ENCODE results near the gene SDHAF4.

SDHAF4 gene

DNA sequence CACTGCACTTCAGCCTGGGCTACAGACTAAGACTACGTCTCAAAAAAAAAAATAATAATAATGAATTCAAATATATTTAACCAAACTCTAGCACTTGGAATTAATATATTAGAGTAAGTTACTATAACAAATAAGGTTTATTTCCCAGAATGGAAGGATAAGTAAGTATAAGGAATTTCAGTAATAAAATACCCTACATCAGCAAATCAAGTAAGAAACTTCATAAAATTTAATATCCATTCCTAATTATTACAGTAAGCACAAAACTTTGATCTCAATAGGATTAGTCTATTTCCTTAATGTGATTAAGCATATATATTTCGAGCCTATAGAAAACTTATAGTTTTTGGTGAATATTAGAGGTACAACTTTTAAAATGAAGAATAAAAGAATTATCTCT, 36.7 kb upstream of the SDHAF4 start:
- H3K4me1 ChIP-seq (ENCODE audit: control insufficient read depth in 1 of 2, insufficient read depth in 1 of 2, low read depth in 1 of 2, low read length in 1 of 2), result no peaks in the 10 kb centered on the region
- no peaks in the 10 kb centered on the region for H3K27me3 ChIP-seq
- H3K36me3 ChIP-seq, result no peaks in the 10 kb centered on the region
- H3K4me3 ChIP-seq (ENCODE audit: low read depth in 1 of 2, low read length in 1 of 2), result no peak overlapping the region
- TF ChIP-seq, protein P1, sequence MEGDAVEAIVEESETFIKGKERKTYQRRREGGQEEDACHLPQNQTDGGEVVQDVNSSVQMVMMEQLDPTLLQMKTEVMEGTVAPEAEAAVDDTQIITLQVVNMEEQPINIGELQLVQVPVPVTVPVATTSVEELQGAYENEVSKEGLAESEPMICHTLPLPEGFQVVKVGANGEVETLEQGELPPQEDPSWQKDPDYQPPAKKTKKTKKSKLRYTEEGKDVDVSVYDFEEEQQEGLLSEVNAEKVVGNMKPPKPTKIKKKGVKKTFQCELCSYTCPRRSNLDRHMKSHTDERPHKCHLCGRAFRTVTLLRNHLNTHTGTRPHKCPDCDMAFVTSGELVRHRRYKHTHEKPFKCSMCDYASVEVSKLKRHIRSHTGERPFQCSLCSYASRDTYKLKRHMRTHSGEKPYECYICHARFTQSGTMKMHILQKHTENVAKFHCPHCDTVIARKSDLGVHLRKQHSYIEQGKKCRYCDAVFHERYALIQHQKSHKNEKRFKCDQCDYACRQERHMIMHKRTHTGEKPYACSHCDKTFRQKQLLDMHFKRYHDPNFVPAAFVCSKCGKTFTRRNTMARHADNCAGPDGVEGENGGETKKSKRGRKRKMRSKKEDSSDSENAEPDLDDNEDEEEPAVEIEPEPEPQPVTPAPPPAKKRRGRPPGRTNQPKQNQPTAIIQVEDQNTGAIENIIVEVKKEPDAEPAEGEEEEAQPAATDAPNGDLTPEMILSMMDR (IDR thresholded peaks at IDR 0.05), result no peak
- no peak overlapping the region for H3K27ac ChIP-seq
- H3K9me3 ChIP-seq, result no peaks in the 10 kb centered on the region

DNA sequence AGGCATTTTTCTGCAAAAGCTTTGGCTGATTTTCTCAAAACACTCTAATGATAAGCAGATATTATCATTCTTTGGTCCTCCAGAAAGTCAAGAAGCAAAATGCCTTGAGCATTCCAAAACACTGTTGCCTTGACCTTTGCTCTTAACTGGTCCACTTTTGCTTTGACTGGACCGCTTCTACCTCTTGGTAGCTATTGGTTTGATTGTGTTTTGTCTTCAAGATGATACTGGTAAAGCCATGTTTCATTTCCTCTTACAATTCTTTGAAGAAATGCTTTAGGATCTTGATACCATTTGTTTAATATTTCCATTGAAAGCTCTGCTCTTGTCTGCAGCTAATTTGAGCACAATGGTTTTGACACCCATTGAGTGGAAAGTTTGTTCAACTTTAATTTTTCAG, 35.6 kb upstream of the SDHAF4 start:
- Histone ChIP-seq H3K36me3 (no peaks in the 10 kb centered on the region), H3K27ac (no peak overlapping the region), H3K4me3 (ENCODE audit: low read depth in 1 of 2, low read length in 1 of 2) (no peak overlapping the region), H3K4me1 (ENCODE audit: control insufficient read depth in 1 of 2, insufficient read depth in 1 of 2, low read depth in 1 of 2, low read length in 1 of 2) (no peaks in the 10 kb centered on the region), H3K9me3 (no peaks in the 10 kb centered on the region), H3K27me3 (no peaks in the 10 kb centered on the region)
- TF ChIP-seq, protein P1 (IDR thresholded peaks at IDR 0.05), result no peak

DNA sequence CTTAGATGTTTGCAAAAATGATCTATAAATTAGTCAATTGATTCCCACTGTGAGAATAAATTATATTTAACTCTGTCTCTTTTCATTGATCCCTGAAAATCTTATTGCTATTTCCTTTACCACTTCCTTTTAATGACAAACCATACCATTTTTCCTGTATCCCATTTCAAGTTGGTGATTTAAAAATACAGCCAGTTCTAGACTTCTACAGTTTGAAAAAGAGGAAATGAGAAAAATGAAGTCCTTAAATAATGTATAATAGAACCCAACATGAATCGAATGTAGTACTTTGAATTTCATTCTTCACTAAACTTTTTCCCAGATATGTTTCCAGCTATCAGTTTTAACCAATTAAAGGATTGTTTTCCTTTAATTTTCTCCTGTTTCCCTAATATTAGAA, 29.5 kb upstream of the SDHAF4 start:
- H3K36me3 ChIP-seq, result no peaks in the 10 kb centered on the region
- no peaks in the 10 kb centered on the region for H3K27me3 ChIP-seq
- TF ChIP-seq, protein P1 (IDR thresholded peaks at IDR 0.05), result no peak
- H3K4me3 ChIP-seq (ENCODE audit: low read depth in 1 of 2, low read length in 1 of 2), result no peak overlapping the region
- H3K27ac ChIP-seq, result no peak overlapping the region
- no peaks in the 10 kb centered on the region for H3K4me1 ChIP-seq (ENCODE audit: control insufficient read depth in 1 of 2, insufficient read depth in 1 of 2, low read depth in 1 of 2, low read length in 1 of 2)
- no peaks in the 10 kb centered on the region for H3K9me3 ChIP-seq

DNA sequence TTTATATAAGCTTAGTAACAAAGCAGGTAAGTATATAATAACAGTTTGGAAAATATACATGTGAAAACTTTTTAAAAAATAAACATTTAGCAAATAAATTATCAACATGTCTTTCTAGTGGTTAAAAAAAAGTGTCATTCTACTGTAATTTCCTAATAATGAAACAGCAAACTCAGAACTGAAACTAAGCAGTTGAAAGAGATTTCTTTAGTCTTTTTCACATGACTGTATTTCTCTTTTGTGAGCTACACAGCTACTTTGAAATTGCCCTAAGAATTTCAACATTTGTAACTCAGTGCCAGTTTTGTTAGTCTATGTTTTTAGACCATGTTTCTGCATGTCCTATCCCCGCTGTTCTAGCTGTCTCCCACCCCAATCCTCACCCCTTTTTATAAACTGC, 28.4 kb upstream of the SDHAF4 start:
- no peaks in the 10 kb centered on the region for H3K4me1 ChIP-seq (ENCODE audit: control insufficient read depth in 1 of 2, insufficient read depth in 1 of 2, low read depth in 1 of 2, low read length in 1 of 2)
- TF ChIP-seq, protein P1 (IDR thresholded peaks at IDR 0.05), result no peak
- H3K27ac ChIP-seq, result no peak overlapping the region
- H3K4me3 ChIP-seq (ENCODE audit: low read depth in 1 of 2, low read length in 1 of 2), result no peak overlapping the region
- no peaks in the 10 kb centered on the region for H3K27me3 ChIP-seq
- no peaks in the 10 kb centered on the region for H3K9me3 ChIP-seq
- no peaks in the 10 kb centered on the region for H3K36me3 ChIP-seq

DNA sequence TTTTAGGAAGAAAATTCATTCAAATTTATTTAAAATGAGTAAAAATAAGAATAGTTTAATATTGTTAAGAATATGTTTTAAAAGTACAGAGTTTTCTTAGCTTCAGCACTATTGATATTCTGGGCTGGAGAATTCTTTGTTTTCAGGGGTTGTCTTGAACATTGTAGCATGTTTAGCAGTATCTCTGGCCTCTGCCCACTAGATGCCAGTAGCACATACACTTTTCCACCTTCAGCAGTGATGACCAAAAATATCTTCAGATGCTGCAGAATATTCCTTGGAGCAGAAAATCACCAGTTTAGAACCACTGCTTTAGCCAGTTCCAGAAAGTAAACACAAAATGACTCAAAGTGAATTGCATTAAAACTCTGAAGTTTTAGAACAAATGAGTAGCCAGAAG, 19.4 kb upstream of the SDHAF4 start:
- H3K27ac ChIP-seq, result no peak overlapping the region
- no peak overlapping the region for H3K4me3 ChIP-seq (ENCODE audit: low read depth in 1 of 2, low read length in 1 of 2)
- no peaks in the 10 kb centered on the region for H3K27me3 ChIP-seq
- TF ChIP-seq, protein P1 (IDR thresholded peaks at IDR 0.05), result no peak
- H3K36me3 ChIP-seq, result no peaks in the 10 kb centered on the region
- no peaks in the 10 kb centered on the region for H3K9me3 ChIP-seq
- no peaks in the 10 kb centered on the region for H3K4me1 ChIP-seq (ENCODE audit: control insufficient read depth in 1 of 2, insufficient read depth in 1 of 2, low read depth in 1 of 2, low read length in 1 of 2)

DNA sequence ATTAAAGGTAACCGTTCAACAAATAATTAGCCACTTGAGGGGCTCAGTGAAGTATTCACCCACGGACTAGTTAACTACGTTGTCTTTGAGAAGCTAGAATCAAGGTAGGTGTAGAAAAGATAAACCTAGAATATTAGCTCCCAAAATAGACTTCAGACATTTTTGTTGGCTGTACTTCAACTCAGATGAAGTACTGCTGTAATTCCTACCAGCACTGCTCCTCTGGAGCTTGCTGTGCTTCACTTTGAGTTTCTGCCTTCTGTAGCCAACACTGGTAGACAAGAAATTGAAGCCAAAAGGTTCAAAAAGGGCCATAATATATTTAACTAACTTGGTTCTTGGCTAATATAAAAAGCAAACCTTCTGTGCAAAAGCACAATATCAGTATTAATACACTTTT, 18.8 kb upstream of the SDHAF4 start:
- H3K4me1 ChIP-seq (ENCODE audit: control insufficient read depth in 1 of 2, insufficient read depth in 1 of 2, low read depth in 1 of 2, low read length in 1 of 2), result no peaks in the 10 kb centered on the region
- H3K27ac ChIP-seq, result no peak overlapping the region
- no peaks in the 10 kb centered on the region for H3K9me3 ChIP-seq
- H3K27me3 ChIP-seq, result no peaks in the 10 kb centered on the region
- H3K36me3 ChIP-seq, result no peaks in the 10 kb centered on the region
- H3K4me3 ChIP-seq (ENCODE audit: low read depth in 1 of 2, low read length in 1 of 2), result no peak overlapping the region
- TF ChIP-seq, protein P1 (IDR thresholded peaks at IDR 0.05), result no peak

Measured in neutrophil (primary cell).